ENCODE data around the gene USPL1.
"Not testable (repeated sequence)": the region's sequence is repeated elsewhere in the genome, so short reads cannot be mapped to it uniquely, and the experiment has no call there.

USPL1 gene

GRCh38 chr13:30617315-30618185, at the start of gene USPL1:
USPL1 (plus strand) TSS chr13:30617920; CDS start chr13:30621141, 3,221 bp downstream.
- peak; percentile 97 for DNase-seq

GRCh38 chr13:30569901-30570576, 47.7 kb upstream of the USPL1 start:
- peak in 1 of 2 donors; percentile 37 for DNase-seq

DNA sequence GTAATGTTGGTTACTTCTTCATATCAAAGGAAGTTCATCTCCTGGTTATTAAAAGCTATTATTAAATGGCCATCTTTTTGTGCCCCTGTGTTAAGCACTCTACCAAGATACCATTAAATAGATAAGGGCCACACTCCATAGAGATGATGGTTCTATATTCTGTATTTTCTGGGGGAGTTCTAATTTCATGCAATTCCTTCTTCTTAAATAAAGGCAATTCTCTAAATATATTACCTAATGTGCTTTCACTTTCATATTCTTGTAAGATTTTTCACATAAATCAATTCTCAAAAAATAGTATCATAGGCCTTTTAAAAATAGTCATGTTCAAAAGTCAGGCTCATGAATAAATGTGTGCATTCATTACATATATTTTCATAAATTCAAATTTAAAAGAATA, 47.0 kb upstream of the USPL1 start:
- no peak for DNase-seq

DNA sequence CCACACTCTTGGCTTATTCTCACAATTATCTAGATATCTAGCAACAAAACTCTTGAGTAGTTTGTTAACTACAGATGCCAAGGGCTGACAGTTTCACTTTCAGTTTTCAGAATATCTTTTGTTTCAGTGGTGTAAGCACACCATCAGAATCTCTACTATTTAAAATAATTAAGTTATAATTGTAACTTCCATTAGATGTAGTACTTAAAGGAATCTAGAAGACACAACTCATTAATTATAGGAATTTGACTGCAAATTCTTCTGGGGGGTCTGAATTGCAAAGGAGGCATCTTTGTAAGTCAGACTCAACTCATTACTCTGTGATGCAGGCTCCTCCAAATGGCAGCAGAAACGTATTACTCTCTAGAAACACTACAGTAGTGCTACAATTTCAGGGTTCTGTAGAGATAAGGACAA, 44.9 kb upstream of the USPL1 start:
- DNase-seq: peak in 1 of 2 donors; percentile 62

DNA sequence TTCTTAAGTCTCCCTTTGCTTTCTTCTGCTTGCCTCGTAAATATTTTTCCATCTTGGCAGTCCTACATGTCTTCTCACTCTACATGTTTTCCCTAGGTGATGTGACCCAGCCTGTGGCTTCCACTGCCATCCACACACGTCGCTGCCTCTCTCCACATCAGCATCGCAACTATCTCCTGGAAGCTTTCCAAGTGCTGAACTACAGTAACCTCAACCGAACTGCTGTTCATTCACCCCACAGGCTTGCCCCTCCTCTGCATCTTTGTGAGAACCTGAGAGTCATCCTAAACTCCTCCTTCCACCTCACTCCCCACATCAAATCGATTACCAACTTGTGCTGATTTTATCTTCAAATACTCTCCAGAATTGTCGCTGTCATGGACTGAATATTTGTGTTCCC, 41.2 kb upstream of the USPL1 start:
- DNase-seq: no peak

- no peak for DNase-seq
Observed at GRCh38 chr13:30577401-30577852, 40.3 kb upstream of the USPL1 start.

DNA sequence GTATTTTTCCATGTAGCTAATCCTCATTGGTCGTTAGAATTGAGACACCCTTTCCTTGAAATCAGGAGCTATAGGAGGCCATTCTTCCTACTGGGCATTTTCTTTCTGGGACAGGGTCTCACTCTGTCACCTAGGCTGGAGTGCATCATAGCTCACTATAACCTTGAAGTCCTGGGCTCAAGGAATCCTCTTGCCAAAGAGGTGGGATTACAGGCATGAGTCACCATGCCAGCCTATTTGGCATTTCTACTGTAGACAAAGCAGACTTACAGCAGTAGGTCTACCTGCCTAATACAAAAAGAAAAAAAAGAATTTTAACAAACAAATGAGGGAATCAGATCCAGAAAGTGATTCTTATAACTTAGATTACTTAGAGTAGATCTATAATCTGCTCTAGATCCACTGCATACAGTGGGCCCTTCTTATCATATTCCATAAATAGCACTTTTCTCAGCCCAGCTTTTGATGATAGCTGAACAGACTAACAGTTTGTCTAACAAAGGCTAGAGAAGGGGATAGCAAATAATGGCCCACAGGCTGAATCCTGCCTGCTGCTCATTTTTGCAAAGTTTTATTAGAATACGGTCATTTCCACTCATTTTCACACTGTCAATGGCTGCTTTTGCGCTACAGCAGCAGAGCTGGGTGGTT, 36.7 kb upstream of the USPL1 start:
- DNase-seq: no peak

- no peak for DNase-seq
Observed at GRCh38 chr13:30581582-30581981, 36.1 kb upstream of the USPL1 start.

GRCh38 chr13:30584051-30584731, 33.5 kb upstream of the USPL1 start:
- no peak for DNase-seq

DNA sequence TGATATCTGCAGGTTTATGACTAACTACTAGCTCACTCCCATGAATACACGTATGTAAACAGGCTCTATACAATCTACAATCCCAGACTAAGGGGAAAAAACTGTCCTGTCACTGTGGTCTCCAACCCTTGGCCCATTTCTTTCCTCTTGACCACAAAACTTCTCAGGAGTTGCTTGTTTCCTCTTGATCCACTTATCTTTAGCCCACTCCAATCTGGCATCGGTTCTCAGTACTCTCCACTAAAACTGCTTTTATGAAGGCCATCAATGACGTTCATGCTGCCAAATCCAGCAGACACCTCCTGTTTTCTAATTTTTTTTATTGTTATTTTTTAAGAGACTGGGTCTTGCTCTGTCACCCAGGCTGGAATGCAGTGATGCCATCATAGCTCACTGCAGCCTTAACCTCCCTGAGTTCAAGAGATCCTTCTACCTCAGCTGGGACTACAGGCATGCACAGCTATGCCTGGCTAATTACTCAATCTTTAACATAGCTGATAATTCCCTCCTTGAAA, 31.9 kb upstream of the USPL1 start:
- DNase-seq: no peak

DNA sequence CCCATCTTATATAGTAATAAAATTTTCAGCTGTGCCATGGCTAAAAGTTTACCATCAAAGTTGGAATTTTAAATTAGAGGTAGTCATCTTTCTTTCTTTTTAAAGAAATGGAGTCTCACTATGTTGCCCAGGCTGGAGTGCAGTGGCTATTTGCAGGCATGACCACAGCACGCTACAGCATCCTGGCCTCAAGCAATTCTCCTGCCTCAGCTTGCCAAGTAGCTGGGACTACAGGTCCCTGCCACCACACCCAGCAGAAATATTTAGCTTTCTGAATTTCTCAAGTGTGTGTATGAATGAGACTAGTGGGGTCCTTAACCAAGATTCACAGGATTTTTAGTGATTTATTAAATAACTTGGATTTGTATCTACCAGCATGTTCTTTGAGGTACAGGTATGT, 30.5 kb upstream of the USPL1 start:
- no peak for DNase-seq

- no peak for DNase-seq
Observed at GRCh38 chr13:30587739-30588138, 30.0 kb upstream of the USPL1 start.

- DNase-seq: no peak
Observed at GRCh38 chr13:30593001-30593400, 24.7 kb upstream of the USPL1 start.

DNA sequence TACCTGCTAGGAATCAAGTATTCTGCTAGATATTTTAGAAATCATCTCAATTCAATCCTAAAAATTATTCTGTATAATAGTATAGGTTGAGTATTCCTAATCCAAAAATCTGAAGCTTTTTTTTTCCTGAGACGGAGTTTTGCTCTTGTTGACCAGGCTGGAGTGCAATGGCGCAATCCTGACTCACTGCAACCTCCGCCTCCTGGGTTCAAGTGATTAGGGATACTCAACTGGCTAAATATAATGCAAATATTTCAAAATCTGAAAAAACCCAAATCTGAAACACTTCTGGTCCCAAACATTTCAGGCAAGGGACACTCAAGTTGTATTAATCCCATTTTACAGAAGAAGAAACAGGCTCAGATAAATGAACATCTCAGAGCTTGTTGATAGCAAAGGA, 17.2 kb upstream of the USPL1 start:
- no peak for DNase-seq

DNA sequence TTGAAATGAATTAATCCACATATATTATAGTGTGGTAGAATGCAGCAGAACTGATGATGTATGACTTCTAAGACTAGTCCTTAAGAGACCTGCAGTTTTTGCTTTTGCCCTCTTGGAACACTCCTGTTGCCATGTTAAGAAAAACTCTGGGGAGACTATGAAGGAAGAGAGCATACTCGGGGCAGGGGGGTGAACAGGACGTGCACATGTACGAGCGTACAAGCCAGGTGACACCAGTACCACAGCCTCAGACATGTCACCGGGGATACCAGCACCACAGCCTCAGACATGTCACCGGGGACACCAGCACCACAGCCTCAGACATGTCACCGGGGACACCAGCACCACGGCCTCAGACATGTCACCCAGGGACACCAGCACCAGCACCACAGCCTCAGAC, 15.9 kb upstream of the USPL1 start:
- DNase-seq: no peak

GRCh38 chr13:30605052-30605451, 12.7 kb upstream of the USPL1 start:
- no peak for DNase-seq

DNA sequence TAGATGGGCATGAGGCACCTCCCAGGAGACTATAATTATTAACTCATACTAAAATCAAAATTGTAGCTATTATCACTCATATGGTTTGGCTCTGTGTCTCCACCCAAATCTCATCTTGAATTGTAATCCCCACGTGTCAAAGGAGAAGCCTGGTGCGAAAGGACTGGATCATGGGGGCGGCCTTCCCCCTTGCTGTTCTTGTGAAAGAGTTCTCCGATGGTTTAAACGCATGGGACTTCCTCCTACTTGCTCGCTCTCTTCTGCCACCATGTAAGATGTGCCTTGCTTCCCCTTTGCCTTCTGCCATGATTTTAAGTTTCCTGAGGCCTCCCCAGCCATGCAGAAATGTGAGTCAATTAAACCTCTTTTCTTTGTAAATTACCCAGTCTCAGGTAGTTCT, 10.5 kb upstream of the USPL1 start:
- DNase-seq: not testable (repeated sequence)

DNA sequence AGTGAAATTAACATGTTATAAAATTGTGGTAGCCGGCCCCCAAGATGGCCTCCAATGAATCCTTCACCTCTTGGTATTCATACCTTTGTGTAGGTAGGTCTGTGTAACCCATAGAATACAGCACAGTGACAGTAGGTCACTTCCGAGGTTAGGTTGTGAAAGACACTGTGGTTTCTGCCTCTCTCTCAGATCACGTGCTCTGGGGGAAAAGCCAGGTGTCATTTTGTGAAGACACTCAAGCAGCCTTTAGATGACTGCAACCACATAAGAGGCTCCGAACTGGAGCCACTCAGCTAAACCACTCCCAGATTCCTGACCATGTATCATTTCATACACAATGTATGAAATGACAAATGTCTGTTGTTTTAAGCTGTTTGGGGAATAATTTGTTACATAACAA, 9.8 kb upstream of the USPL1 start:
- DNase-seq: no peak

GRCh38 chr13:30608364-30608763, 9.4 kb upstream of the USPL1 start:
- DNase-seq: no peak

DNA sequence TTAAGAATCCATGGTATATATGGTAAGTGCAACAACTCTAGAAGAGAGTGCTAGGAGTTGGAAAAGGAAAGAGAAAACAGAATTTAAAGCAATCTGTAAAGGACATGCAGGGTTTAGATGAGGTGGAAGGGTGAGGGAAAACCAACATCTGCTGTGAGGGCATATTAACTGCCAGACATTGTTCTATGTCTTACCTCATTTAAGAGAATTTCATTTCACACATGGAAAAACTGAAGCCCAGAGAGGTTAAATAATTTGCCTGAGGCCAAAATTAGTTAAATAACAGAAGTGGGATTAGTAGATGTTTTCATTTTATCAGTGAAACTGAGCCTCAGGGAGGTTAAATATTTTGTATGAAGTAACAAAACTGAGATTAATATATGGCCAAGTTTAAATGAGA, 7.4 kb upstream of the USPL1 start:
- no peak for DNase-seq

GRCh38 chr13:30615481-30615865, 2.2 kb upstream of the USPL1 start:
- no peak for DNase-seq

DNA sequence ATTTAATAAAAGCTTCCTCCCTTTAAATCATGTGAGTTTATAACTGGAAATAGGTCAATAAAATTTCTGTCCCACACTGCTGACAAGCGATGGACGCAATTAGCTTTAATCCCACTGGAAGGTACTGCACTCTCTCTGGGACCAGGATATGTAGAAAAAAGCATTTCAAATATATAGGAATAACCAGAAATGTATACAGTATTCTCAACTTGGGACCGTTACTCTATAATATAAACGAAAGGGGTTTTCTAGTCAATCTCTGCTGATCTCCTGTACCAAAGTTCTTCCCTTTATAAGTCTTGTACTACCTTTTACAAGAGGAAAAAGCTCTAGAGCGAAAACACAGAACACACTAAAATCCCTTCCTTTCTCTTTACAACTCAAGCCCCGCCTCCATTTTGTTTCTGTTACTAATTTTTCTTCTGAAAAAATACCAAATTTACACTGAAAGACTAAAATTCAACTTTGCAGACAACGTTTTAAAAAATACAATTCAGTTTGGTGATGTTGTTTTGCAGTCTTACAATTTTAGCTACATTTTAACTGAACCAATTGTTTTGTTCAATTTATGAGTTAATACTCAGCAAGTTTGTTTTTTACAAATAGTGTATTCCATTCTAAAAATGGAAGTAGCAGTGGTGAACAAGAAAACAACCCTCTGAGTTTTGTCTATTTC, 1.7 kb upstream of the USPL1 start:
- peak in 1 of 2 donors; percentile 33 for DNase-seq
